Measurements from ENCODE around the gene SEMA6D.

GRCh38 chr15:47707391-47707790, 9.9 kb upstream of the SEMA6D start:
- TF ChIP-seq, protein P1, sequence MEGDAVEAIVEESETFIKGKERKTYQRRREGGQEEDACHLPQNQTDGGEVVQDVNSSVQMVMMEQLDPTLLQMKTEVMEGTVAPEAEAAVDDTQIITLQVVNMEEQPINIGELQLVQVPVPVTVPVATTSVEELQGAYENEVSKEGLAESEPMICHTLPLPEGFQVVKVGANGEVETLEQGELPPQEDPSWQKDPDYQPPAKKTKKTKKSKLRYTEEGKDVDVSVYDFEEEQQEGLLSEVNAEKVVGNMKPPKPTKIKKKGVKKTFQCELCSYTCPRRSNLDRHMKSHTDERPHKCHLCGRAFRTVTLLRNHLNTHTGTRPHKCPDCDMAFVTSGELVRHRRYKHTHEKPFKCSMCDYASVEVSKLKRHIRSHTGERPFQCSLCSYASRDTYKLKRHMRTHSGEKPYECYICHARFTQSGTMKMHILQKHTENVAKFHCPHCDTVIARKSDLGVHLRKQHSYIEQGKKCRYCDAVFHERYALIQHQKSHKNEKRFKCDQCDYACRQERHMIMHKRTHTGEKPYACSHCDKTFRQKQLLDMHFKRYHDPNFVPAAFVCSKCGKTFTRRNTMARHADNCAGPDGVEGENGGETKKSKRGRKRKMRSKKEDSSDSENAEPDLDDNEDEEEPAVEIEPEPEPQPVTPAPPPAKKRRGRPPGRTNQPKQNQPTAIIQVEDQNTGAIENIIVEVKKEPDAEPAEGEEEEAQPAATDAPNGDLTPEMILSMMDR (IDR thresholded peaks at IDR 0.05), result no peak
- no peak for TF ChIP-seq POLR2A (IDR thresholded peaks at IDR 0.05)
